BJ (cell line): ENCODE data around the gene CCDC7. TPM values are rescaled to one million over a fixed set of nuclear protein-coding genes. Genes with fewer than 3 reads are reported as not detected.

Experiments used
- CTCF ChIA-PET: fragments of 350-600 bp; formaldehyde crosslinking; extraction: SDS; loops from one replicate; lab custom pipeline; 2021; ENCODE audit warnings: antibody characterized with exemption, inconsistent platforms; lab: Yijun Ruan, JAX
- POLR2A ChIA-PET: fragments of 300-600 bp; sonication (Branson Sonifier 250); formaldehyde crosslinking; extraction: SDS; loops from one replicate; lab custom pipeline; 2021; ENCODE audit warnings: antibody characterized with exemption; lab: Charles Lee
- DNase-seq: peaks from one replicate; pipeline ENCODE4 v3.0.0-alpha.2; 2011; ENCODE audit warnings: low read depth
- H3K27me3 ChIP-seq: 2 replicates; pipeline ENCODE4 v1.6.0; 2011; ENCODE audit warnings: low read length; ENCODE audit not compliant: control insufficient read depth, insufficient read depth
- H3K36me3 ChIP-seq: 2 replicates; pipeline ENCODE4 v1.5.1; 2011; ENCODE audit warnings: low read length; ENCODE audit not compliant: control insufficient read depth, insufficient read depth
- H3K4me3 ChIP-seq: 2 replicates; pipeline ENCODE4 v1.5.1; 2011; ENCODE audit warnings: low read depth, mild to moderate bottlenecking, control low read depth, low read length
- CTCF ChIP-seq: IDR thresholded peaks from 2 replicates; pipeline ENCODE4 v1.5.1; 2011; ENCODE audit warnings: low read depth, mild to moderate bottlenecking, control low read depth, inconsistent platforms, low read length, moderate library complexity; ENCODE audit not compliant: insufficient read depth
- polyA plus RNA-seq: library from polyadenylated mRNA; depleted of rRNA; stranded (reverse); fragments of >200 nt; gene quantifications from 2 replicates; pipeline ENCODE4 v1.2.3, GENCODE V29; 2011

The CCDC7 gene
- polyA plus RNA-seq, 1 experiment = 0.52 TPM

GRCh38 chr10:32408690-32409089 is 37.2 kb upstream of the CCDC7 start:
- no peak for DNase-seq
- H3K4me3 ChIP-seq = no peak overlapping the region
- ChIA-PET POLR2A (no interaction called here), CTCF (interaction anchor here (0.6 kb wide), 1 partner anchor 1212 kb away, joined by 3 read pairs; no protein-coding TSS in a partner anchor)
- H3K36me3 ChIP-seq = no peaks in the 10 kb centered on the region
- H3K27me3 ChIP-seq = no peaks in the 10 kb centered on the region
- TF ChIP-seq CTCF = no peak

- no peak for TF ChIP-seq CTCF
- CTCF ChIA-PET = no interaction called here
- Histone ChIP-seq H3K27me3 (no peaks in the 10 kb centered on the region), H3K4me3 (no peak overlapping the region), H3K36me3 (no peaks in the 10 kb centered on the region)
- DNase-seq = no peak
- POLR2A ChIA-PET = no interaction called here
These were observed 36.2 kb upstream of the CCDC7 start for GRCh38 chr10:32409741-32410140.

GRCh38 chr10:32410569-32410968 is 35.4 kb upstream of the CCDC7 start:
- CTCF ChIA-PET = no interaction called here
- no peak for TF ChIP-seq CTCF
- no peak for DNase-seq
- Histone ChIP-seq H3K27me3 (no peaks in the 10 kb centered on the region), H3K36me3 (no peaks in the 10 kb centered on the region), H3K4me3 (no peak overlapping the region)
- POLR2A ChIA-PET = no interaction called here

GRCh38 chr10:32411797-32412498 is 34.0 kb upstream of the CCDC7 start:
- H3K36me3 ChIP-seq = no peaks in the 10 kb centered on the region
- no peak for TF ChIP-seq CTCF
- ChIA-PET POLR2A (no interaction called here), CTCF (no interaction called here)
- DNase-seq = no peak
- no peaks in the 10 kb centered on the region for H3K27me3 ChIP-seq
- no peak overlapping the region for H3K4me3 ChIP-seq

- CTCF ChIA-PET = no interaction called here
- no peaks in the 10 kb centered on the region for H3K36me3 ChIP-seq
- TF ChIP-seq CTCF = no peak
- DNase-seq = no peak
- no peak overlapping the region for H3K4me3 ChIP-seq
- H3K27me3 ChIP-seq = no peaks in the 10 kb centered on the region
- POLR2A ChIA-PET = no interaction called here
These were observed 33.5 kb upstream of the CCDC7 start for GRCh38 chr10:32412499-32412853.
